Hepatocyte (in vitro differentiated cells): ENCODE results near the gene SMIM12.

Experiments
- CTCF ChIP-seq: fragments of 200-600 bp; sonication (generic); IDR thresholded peaks from 2 replicates; pipeline ENCODE4 v1.5.1; 2016; ENCODE audit warnings: antibody characterized with exemption, mild to moderate bottlenecking; ENCODE audit not compliant: poor library complexity
- EZH2 ChIP-seq: fragments of 200-600 bp; sonication (generic); IDR thresholded peaks from 2 replicates; pipeline ENCODE4 v1.6.1; 2016; ENCODE audit warnings: antibody characterized with exemption, mild to moderate bottlenecking, borderline replicate concordance

GRCh38 chr1:34846265-34846664, 13.3 kb downstream of the SMIM12 start:
- no peak for TF ChIP-seq CTCF
- TF ChIP-seq EZH2, result no peak
